Activated CD8-positive, alpha-beta memory T cell treated with anti-CD3 and anti-CD28 coated beads, Interleukin-2, amount 50 U/mL, for 4 hours (primary cell): ENCODE measurements around the gene FAM222B.
"Not testable (repeated sequence)": the region's sequence is repeated elsewhere in the genome, so short reads cannot be mapped to it uniquely, and the experiment has no call there.

Source experiments
- DNase-seq: peaks from one replicate; pipeline ENCODE4 v3.0.0-alpha.2; 2020

Gene FAM222B, protein sequence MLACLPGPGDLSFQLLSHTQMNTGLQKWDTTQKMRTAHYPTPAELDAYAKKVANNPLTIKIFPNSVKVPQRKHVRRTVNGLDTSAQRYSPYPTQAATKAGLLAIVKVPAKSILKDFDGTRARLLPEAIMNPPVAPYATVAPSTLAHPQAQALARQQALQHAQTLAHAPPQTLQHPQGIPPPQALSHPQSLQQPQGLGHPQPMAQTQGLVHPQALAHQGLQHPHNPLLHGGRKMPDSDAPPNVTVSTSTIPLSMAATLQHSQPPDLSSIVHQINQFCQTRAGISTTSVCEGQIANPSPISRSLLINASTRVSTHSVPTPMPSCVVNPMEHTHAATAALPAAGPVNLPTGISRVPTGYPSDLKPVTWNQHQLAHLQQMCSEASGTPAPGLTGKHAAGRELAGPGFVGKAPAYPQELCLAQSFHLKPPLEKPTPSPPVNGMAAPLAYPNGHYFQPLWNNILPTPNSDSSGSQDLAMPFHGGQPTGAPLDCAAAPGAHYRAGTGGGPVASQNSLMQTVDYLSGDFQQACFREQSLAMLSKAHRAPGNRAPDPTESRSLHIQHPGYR

DNA sequence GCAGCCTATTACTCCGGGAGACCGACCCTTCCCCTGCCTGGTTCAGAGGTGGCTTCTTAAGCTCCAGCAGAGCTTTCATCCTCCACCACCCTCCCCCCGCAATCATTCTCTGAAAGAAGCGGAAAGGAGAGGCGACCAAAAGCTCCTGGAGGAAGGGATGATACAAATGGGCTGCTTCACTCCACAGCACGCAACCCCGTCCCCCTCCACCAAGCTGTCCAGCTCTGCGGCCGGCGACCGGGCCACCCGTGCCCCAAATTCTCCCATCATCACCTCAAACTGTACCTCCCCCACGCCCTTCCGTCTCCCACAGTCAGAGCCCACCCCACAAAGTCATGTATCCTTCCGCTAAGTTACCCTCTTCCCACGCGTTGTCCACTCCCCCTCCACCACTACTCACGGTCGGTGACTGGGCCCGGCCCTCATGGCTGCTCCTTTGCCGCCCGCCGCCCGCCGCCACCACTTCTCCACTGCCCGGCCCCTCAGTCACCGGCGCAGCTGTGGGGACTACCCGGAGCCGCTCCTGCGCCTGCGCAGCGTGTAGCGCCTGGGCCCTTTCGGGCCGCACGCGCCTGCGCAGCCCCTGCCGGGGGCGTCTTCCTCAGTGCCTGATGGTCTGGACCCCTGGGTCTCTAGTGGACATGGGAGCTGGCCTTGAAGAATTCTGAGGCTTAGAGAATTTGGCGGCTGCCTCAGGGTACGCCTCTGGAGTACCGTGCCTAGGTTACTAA is at the start of gene FAM222B:
FAM222B (minus strand) TSS at position 509 of the 731 bp plus-strand sequence. CDS start 76,123 bp downstream, outside the sequence.
- DNase-seq, result peak; percentile 83

DNA sequence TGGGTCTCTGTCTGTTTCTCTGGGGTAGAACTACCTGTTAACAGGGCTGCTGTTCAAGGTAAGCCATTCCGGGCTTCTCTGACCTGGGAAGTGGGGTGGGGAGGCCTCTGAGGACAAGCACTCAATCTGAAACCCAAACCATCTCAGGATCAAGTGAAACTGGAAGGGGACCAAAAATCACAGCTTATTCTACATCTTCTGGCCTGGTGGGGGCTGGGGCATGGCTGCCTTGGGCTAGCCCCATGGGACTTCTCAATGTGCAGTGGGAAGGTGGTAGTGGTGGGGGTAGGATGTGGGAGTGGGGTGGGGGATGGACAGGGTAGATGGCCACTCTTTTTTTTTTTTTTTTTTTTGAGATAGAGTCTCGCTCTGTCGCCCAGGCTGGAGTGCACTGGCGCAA is 49.4 kb upstream of the FAM222B start:
- no peak for DNase-seq

DNA sequence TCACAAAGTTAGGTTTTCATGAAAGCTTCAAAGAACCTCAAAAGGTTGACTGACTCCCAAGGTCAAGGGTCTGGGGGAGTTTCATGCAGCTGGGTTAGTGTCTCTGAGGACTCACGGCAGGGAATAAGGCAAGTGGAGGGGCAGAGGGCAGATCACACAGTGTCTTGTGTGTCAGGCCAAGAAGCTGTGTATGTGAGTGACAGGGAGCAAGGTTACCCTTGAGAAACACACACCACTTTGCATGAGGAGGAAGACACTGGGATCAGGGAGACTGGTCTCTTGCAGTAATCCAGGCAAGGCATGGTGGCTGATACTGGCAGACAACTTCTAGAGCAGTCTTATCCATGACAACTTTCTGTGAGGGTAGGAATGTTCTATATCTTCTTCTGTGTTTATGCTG is 48.6 kb upstream of the FAM222B start:
- no peak for DNase-seq

DNA sequence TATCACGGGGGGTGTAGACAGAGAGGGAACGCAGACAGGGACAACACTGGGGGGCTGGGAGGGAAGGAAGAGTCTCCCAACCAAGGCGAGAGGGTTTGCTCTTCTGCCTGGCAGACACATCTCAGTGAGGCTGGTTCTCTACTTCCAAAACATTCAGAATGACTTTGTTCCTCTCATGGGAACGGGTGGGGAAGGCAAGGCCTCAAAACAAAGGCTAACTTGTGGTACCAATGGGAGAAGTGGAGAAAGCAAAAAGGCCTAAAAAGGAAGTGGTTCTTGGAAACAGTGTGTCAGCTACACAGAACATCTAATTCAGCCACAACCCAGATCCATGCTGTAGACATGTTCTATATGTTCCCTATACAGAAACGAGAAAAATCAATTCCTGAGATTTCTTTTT is 47.4 kb upstream of the FAM222B start:
- DNase-seq, result no peak

DNA sequence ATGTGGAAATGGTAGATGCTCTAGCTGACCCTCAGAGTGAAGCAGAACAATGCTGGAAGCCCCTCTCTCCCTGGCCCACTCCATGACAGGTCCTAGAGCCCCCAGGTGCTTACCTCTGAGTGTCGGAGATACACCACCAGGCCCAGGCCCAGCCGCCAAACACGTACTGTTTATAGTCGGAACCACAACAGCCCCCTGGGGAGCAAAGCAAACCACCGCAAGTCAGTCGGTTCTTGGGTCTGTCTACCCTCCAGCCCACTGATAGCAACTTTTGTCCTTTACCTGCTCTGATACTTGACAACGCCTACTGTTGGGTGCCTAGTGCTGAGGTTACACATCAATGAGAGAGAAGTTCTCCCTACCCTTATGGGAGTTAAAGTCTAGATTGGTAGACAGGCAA is 46.2 kb upstream of the FAM222B start:
- DNase-seq, result no peak

DNA sequence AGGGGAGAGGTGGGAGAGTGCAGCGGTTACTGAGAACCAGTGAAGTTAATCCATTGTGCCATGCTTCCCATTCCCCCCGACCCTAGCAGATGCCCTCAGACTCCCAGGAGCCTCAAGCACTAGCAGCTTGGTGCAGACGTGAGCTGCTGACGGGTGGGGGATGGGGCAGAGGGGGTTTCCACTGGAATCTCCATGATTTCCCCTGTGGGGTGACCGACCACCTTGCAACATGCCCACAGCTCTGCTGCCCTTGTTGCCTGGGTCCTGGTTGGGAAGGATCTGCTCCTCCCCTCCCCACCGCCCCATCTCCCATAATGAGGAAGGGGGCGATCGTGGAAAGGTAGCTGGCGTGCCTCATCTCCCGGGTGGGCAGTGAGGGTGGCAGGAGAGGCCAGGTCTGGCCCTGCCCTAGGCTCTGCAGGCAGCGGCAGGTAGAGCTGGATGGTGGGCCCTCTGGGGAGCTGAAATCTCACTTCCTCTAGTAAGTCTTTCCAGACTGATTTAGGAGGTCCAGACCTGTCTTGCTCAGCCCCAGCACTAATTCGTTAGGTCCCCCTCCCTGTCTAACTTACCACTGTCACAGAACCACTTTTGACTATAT is 45.4 kb upstream of the FAM222B start:
- no peak for DNase-seq

DNA sequence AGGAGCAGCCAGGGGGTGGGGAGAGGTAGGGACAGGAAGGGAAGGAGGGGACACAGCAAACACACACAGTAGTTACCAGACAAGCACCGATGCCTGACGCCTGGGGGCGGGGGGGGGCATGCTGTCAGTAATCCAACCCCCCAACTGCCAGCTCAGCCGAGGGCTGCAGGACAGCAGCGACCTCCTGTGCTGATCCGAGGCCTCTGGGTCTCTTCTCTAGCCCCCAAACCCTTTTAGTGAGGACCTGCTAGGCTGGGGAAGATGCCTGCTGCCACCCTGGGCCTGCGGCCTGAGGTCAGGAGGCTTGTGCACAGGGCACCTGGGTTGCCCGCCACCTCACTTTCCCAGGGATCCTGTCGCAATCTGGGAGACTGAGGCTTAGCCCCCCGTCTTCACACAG is 43.4 kb upstream of the FAM222B start:
- no peak for DNase-seq

DNA sequence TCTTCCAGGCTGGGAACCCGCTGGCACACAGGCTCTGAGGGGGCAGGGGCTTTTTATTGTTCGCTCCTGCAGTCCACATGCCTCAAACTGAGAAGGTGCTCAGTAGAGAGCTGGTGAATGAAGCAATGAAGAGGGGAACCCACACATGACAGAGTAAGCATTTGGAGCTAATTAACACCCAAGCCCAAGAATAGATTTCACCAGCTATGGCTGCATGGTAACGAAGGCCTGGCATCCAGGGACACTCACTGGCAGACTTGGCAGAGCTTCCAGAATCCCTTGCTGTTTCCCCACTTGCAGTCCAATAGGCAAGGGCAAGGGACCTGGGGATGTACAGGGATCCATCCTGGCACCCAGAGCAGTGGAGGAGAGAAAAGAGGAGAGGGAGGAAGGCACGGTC is 42.8 kb upstream of the FAM222B start:
- no peak for DNase-seq

DNA sequence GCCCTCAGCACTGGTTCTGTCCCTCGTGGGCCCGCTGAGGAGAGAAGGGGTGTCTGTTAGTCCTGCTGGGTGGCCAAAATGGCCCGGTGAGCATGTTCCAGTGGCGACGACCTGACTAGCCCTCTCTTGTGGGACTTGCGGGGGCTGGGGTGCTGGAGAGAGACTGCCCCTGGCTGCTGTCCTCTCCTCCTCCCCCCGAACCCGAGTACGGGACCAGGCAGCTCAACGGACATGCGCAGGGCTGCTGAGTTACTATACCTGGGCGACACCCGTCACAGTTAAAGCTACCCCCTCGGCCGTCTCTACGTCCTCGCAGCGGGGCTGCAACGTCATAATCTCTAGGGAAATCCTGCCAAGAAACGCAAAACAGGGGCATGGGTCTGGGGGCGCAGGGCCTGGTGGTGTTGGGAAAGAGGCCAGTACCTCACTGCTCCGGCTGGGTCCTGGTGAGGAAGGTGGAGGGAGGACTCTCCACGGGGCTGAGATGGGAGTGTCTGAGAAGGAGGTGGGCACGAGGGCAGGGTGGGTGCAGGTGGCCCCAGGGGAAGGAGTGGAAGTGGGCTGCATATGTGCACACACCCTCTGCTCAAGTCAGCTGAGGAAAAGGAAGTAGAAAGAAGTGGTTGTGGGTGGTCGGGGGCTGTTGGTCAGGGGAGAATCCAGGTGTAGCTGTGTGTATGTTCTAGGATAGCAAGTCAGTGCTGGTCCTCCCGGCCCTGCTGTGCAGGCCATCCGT is 41.5 kb upstream of the FAM222B start:
- no peak for DNase-seq

DNA sequence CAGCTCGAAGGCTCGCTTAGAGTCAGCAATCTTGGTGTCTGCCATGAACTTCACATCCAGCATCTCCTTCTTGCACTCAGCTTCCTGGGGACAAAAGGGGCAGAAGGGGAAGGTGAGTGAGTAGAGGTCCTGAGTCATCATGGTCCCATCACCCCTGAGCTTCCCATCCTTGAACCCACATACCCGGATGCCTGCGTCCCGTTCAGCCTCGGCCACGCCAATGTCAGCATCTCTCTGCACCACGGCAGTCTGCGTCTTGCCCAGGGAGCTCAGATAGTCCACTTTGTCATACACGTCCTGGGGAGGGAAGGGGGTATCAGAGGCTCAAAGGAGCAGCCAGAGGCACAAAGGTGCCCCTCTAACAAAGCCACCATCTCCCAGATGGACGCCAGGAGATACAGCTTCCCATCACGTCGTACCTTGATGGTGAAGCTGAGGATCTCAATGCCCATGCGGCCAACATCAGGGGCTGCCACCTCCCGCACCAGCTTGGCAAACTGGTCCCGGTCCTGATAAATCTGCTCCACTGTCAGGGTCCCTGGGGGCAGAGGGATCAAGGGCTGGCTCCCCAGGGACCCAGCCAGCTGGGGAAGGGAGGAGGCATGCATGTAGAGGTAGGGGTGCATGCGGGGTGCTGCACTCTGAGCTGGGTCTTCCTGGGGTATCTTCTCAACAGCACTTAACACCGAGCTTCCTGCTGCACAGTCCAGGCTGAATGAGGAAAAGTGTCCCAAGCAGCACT is 39.7 kb upstream of the FAM222B start:
- no peak for DNase-seq

DNA sequence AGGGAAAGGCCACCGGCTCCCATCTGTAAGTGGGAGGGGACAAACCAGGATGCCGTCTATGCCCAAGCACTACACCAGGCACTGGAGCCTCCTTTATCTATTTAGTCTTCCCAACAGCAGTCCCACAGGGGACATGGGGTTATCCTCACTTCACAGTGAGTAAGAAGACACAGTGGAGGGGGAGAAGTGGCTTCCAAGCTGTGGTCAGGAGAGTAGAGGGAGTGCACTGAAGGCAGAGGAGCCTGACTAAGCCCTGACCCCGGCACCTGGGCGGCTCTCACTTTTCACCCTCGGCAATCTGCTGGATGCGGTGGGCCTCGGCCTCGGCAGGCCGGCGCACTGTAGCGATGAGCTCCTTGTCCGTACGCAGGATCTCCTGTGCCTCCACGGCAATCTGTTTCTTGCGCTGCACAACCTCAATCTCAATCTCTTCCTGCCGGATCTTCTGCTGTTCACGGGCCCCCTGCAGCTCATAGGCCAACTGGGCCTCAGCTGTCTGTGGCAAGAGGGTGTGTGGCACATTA is 39.0 kb upstream of the FAM222B start:
- DNase-seq, result no peak

DNA sequence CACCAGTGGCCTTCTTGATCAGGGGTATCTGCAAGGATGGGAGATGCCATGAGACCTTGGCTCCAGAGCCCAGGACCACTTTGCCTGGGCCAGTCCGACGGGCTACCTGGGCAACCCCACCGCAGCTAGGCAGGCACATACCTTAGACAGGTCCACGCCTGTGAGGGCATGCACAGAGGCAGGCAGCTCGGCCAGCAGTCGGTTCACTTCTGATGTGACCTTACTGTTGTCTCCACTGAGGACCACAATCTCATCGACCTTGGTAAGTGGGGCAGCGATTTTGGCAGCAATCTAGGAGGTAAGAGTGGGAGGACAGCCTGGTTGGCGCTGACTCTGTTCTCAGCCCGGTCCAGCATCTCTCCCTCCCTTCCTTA is 38.0 kb upstream of the FAM222B start:
- no peak for DNase-seq

DNA sequence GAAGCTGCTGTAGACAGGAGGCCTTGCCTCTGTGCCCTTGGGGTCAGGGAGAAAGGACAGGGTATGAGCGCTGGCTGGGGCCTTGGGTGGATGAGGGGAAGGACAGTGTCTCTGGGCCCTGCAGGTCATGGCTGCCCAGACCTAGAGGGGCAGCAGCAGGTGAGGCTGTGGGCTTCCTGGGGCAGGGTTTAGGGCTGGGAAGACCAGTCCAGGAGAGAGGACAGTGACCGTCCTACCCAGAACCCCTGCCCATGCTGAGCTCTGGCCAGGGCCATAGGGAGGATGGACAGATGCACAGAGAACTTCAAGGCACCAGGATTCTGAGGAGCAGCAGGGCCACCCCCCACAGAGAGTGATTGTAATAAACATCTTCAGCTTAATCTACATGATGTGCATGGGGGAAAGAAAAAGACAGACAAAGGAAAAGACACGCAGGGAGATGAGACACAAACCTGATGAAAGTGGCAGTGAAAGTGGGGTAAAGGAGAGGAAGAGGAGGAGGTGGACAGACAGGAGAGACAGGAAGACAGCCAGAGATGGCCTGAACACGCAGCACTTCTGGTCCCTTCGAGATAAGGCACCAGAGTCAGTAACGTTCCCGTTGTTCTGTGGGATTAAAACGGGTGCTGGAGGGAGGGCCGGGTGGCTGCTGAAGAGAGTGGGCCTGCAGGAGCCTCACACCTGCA is 37.4 kb upstream of the FAM222B start:
- no peak for DNase-seq

DNA sequence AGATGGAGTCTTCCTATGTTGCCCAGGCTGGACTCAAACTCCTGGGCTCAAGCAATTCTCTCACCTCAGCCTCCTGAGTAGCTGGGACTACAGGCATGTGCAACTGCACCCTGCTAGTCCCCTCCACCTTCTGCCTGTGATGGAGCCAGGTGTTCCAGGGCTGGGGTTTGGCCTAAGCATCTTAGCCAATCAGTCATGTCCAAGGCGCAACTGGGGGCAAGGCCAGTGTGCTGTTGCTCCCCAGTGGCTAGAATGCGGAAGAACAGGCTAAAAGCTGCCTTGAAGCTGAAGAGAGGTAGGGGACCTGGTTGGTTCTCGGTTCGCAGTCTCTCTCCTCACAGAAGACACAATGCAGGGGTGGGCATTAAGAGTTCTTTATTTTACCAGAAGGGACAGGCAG is 36.4 kb upstream of the FAM222B start:
- DNase-seq, result no peak

DNA sequence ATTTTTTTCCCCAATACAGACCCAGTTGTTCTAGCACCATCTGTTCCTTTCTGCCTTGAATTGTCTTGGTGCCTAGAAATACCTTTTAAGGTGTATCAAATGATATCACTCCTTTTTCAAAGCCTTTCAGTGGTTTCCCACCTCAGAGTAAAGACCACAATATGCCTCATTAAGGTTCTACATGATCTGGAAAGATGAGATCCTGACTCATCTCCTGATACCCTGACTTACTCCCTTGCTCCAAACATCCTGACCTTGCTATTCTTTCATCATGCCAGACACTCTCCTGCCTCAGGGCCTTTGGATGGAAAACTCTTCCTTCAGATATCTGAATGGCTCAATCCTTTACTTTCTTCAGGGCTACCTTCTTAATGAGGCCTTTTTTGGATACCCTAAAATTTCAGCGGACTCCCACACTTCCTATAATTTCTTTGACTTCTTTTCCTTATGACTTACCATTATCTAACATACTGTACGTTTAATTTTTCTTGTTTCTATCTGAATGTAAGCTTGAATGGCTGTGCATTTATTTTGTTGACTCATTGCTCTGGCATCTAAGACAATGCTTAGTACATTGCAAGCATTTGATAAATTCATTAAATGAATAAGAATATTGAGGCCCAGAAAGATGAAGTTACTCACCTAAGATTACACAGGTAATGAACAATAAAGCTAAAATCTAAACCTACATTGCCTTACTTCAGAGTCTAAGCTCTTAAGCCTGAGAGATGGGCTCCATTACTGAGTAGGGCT is 35.7 kb upstream of the FAM222B start:
- no peak for DNase-seq

DNA sequence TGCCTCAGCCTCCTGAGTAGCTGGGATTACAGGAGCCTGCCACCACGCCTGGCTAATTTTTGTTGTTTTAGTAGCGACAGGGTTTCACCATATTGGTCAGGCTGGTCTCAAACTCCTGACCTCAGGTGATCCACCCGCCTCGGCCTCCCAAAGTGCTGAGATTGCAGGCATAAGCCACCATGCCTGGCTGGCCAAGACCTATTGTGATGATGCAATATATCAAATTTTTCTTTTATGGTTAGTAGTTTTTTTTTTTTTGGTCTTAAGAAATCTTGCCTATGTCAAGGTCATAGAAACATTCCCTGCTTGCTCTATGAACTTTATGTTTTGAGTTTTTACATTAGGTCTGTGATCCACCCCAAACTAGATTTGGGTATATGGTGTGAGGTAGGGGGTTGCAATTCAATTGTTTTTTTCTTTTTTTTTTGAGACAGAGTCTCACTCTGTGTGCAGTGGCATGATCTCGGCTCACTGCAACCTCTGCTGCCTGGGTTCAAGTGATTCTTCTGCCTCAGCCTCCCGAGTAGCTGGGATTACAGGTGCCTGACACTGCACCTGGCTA is 34.6 kb upstream of the FAM222B start:
- DNase-seq, result not testable (repeated sequence)

DNA sequence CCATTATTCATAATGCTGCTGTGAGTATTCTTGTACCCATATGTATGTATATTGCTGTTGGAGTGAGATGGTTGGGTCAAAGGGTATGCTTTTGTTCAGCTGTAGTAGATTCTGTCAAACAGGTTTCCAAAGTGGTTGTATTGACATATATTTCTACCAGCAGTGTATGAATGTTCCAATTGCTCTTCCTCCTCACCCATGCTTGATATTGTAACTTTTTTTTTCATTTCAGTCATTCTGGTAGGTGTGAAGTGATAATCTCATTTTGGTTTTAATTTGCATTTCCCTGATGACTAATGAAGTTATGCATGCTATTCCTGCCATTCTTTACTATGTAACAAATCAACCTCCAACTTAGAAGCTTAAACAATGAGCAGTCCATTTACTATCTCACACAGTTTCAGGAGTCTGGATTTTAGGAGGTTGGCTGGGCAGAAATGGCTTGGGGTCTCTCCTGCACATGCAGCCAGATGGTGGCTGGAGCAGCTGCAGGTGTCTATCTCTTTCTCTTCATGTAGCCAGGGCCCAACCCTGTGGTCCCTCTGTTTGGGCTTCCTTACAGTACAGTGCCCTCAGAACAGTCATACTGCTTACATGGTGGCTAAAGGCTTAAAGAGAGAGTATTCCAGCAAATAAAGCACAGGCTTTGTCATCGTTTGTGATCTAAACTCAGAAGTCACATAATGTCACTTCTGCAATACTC is 33.4 kb upstream of the FAM222B start:
- DNase-seq, result no peak

DNA sequence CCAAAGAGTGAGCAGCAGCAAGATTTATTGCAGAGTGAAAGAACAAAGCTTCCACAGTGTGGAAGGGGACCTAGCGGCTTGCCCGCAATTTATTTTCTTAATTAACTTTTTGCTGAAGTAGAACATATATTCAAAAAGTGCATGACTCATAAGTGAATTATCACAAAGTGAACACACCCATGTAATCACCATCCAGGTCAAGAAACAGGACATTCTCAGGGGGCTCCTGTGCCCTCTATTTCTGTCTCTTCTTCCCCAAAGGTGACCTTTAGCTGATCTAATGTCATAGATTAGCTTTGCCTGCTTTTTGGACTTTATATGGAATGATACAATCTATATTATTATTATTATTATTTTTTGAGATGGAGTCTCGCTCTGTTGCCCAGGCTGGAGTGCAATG is 32.2 kb upstream of the FAM222B start:
- no peak for DNase-seq

DNA sequence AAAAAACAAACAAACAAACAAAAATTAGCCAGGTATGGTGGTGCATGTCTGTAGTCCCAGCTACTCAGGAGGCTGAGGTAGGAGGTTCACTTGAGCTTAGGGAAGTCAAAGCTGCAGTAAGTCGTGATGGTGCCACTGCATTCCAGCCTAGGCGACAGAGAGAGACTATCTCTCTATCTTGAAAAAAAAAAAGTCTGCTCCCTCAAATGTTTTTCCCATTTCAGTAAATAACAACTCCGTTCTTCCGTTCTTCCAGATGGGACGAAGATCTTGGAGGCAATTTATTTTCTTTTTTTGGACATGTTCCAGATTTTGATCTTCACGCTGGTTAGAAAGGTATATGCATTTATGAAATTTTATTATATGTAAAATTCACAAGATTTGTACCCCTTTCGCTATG is 31.2 kb upstream of the FAM222B start:
- DNase-seq, result no peak
